ENCODE data around the gene IGFBPL1.
"Not testable (repeated sequence)": the region's sequence is repeated elsewhere in the genome, so short reads cannot be mapped to it uniquely, and the experiment has no call there.

Gene IGFBPL1

GRCh38 chr9:38405785-38406184, 18.5 kb downstream of the IGFBPL1 start:
- TF ChIP-seq BACH2 (CRISPR knock-in tag; IDR thresholded peaks at IDR 0.05; ENCODE audit: borderline replicate concordance) (no peak), PATZ1 (CRISPR knock-in tag; IDR thresholded peaks at IDR 0.05; ENCODE audit: borderline replicate concordance) (no peak), CSDC2 (CRISPR knock-in tag; IDR thresholded peaks at IDR 0.05) (no peak), POU6F1 (CRISPR knock-in tag; IDR thresholded peaks at IDR 0.05; ENCODE audit: borderline replicate concordance, low read depth) (no peak), PPARA (CRISPR knock-in tag; IDR thresholded peaks at IDR 0.05; ENCODE audit: borderline replicate concordance) (no peak)
- ATAC-seq, result no peak

GRCh38 chr9:38404314-38404713, 19.9 kb downstream of the IGFBPL1 start:
- TF ChIP-seq GLIS3 (CRISPR knock-in tag; IDR thresholded peaks at IDR 0.05), result no peak
- TF ChIP-seq OSR1 (CRISPR knock-in tag; IDR thresholded peaks at IDR 0.05), result no peak
- TF ChIP-seq SNAI2 (CRISPR knock-in tag; IDR thresholded peaks at IDR 0.05), result no peak
- no peak for ATAC-seq

- ATAC-seq, result no peak
- TF ChIP-seq ZNF70 (CRISPR knock-in tag; IDR thresholded peaks at IDR 0.05) (no peak), ARNTL (CRISPR knock-in tag; IDR thresholded peaks at IDR 0.05; ENCODE audit: borderline replicate concordance, low read depth) (no peak), ZFP30 (CRISPR knock-in tag; IDR thresholded peaks at IDR 0.05) (no peak), CSDC2 (CRISPR knock-in tag; IDR thresholded peaks at IDR 0.05) (no peak), ZNF565 (CRISPR knock-in tag; conservative IDR thresholded peaks at IDR 0.05; ENCODE audit: low read depth) (no peak), SNAI2 (CRISPR knock-in tag; IDR thresholded peaks at IDR 0.05) (no peak), POU6F1 (CRISPR knock-in tag; IDR thresholded peaks at IDR 0.05; ENCODE audit: borderline replicate concordance, low read depth) (no peak), BACH2 (CRISPR knock-in tag; IDR thresholded peaks at IDR 0.05; ENCODE audit: borderline replicate concordance) (no peak), ZNF8 (CRISPR knock-in tag; IDR thresholded peaks at IDR 0.05) (no peak), ISL1 (CRISPR knock-in tag; IDR thresholded peaks at IDR 0.05) (no peak)
These were observed 22.3 kb downstream of the IGFBPL1 start for GRCh38 chr9:38401994-38402393.

GRCh38 chr9:38399191-38399590, 25.1 kb downstream of the IGFBPL1 start:
- ATAC-seq, result not testable (repeated sequence)

- TF ChIP-seq CREB5 (CRISPR knock-in tag; IDR thresholded peaks at IDR 0.05; ENCODE audit: low read depth), result no peak
- TF ChIP-seq ZNF70 (CRISPR knock-in tag; IDR thresholded peaks at IDR 0.05), result no peak
- no peak for TF ChIP-seq TCF4 (CRISPR knock-in tag; IDR thresholded peaks at IDR 0.05; ENCODE audit: borderline replicate concordance)
- no peak for TF ChIP-seq ISL1 (CRISPR knock-in tag; IDR thresholded peaks at IDR 0.05)
- no peak for TF ChIP-seq ZNF565 (CRISPR knock-in tag; conservative IDR thresholded peaks at IDR 0.05; ENCODE audit: low read depth)
- TF ChIP-seq TSHZ2 (CRISPR knock-in tag; IDR thresholded peaks at IDR 0.05), result no peak
- no peak for TF ChIP-seq ESRRG (CRISPR knock-in tag; IDR thresholded peaks at IDR 0.05)
- no peak for TF ChIP-seq RARB (CRISPR knock-in tag; IDR thresholded peaks at IDR 0.05)
- no peak for ATAC-seq
These were observed 27.9 kb downstream of the IGFBPL1 start for GRCh38 chr9:38396371-38396671.
